HG02759 (cell line): ENCODE results near the gene G2E3.
"Not testable (repeated sequence)": the region's sequence is repeated elsewhere in the genome, so short reads cannot be mapped to it uniquely, and the experiment has no call there.

Experiments used
- ATAC-seq: cut with Tn5 transposase; IDR thresholded peaks from one replicate; pipeline ENCODE4 v1.9.1; 2021; ENCODE audit warnings: mild to moderate bottlenecking, moderate library complexity; ENCODE audit not compliant: unreplicated experiment

G2E3 gene, protein sequence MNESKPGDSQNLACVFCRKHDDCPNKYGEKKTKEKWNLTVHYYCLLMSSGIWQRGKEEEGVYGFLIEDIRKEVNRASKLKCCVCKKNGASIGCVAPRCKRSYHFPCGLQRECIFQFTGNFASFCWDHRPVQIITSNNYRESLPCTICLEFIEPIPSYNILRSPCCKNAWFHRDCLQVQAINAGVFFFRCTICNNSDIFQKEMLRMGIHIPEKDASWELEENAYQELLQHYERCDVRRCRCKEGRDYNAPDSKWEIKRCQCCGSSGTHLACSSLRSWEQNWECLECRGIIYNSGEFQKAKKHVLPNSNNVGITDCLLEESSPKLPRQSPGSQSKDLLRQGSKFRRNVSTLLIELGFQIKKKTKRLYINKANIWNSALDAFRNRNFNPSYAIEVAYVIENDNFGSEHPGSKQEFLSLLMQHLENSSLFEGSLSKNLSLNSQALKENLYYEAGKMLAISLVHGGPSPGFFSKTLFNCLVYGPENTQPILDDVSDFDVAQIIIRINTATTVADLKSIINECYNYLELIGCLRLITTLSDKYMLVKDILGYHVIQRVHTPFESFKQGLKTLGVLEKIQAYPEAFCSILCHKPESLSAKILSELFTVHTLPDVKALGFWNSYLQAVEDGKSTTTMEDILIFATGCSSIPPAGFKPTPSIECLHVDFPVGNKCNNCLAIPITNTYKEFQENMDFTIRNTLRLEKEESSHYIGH

DNA sequence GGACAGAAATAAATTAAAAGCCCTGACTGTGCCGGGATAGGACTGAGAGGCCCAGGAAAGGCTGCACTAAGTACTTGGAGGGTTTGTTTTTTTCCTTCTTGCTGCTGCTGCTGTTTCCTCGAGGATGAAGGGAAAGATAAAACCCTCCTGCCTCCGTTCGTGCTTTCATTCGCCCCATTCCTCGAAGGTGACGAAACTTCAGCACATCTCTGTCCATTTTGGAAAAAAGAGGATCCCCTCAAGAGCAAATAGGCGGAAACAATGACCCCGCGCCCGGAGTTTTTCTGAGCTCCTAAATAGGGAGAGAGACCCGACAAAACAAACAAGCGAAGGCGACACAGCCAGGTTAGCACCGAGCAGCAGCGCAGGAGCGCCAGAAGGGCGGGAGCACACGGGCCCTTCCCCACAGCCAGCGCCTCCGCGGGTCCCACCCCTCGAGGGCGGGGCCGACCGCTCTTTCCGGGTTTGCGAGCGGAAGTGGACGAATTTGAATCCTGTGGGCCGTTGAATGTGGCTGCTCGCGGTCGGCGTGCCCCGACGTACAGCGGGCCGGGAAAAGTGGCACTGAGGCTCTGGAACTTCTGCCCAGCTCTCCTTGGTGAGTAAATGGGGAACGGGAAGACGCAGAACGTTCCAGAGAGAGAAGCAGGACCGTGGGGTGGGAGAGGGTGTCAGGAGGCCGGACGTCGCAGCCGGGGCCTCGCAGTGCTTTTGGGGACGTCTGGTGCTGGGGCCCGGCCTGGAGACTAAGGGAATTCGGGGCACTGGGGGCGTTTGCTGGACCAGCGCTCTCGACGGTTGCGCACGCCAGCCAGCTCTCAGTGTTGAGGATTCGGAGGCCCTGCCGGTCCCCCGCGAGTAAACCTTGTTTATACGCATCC lies at the start of gene G2E3:
Gene G2E3 (plus strand): TSS at position 484 of the 881 bp plus-strand sequence. CDS start 21,922 bp downstream, outside the sequence.
- ATAC-seq = peak; percentile 100

DNA sequence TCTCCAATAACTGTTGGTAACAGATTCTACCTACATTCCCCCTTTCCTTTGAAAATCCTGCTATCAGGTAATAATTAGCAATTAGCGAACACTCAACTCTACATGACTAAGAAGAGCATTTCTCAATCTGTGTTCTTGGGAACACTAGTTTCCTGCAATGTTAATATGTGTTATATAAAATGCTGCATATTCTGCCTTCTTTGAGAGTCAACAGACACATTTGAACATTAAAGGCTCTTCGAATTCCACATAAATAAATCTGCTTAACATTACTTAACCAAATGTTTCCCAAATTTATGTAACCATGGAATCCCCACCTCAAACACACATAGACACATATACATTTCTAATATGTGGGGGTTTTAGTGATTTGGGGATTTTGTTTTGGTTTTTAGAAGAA lies 41.2 kb upstream of the G2E3 start:
- ATAC-seq = no peak

DNA sequence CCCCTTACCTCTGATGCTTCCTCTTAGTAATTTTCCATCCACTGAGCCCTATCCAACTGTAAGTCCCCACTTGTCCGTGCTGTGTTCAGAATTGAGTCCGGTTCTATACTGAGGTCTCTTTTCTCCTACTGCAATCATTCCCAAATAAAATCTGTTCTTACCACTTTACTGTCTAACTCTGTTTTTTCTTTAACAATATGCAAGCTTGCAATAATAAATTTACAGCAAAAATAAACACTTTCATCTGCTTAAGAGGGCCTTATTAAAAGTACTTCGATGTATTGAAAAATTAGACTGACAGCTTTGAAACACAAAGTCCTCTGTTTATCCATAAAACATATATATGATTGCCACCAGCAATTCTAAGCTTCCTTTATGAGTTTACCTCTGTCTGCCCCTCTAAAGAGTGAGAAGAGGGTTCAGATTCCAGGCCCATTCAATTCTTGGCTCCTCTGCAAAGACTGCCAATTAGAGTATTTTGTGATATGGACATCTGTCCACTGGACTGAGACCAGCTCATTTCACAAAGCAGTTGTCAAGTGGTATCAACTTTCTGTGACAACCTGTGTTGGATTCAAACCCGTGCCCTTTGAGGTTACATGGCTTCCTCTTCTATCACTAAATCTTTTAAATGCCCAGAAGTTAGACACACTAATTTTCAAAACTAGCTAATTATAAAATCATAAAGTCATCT lies 39.9 kb upstream of the G2E3 start:
- ATAC-seq = no peak

DNA sequence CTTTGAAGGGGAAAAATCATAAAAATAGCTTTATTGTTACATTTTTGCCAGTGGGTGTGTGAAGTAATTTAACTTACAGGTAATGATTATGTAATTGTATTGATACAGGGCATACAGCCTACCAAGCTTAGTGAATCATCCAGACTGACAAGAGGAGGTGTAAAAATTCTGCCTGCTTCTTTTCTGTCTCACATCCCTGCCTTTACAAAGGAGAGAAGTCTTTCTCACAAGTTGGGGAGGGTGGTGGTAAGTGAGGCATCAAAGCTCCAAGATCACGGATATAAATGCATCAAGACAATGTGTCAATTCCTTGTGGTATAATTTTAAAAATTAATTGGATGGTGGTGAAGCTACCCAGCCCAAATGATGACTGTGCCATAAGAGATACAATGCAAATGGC lies 39.0 kb upstream of the G2E3 start:
- ATAC-seq = no peak

DNA sequence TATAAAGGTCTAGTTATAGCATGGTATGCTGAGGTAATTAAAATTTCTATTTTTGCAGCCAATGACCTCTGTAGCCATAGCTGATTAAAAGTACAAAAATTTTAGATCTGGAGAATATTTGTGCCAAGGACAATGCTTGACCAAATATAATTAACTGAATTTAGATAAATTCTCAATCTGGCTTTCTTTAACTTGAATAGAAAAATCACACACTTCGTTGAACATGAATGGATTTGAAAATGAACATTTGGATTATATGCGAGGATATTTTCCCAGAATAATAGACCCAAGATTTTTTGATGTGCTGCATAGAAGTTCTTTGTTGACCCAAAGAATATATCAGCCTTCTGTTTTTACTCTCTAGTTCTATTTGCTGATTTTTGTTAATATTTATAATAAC lies 38.4 kb upstream of the G2E3 start:
- no peak for ATAC-seq

DNA sequence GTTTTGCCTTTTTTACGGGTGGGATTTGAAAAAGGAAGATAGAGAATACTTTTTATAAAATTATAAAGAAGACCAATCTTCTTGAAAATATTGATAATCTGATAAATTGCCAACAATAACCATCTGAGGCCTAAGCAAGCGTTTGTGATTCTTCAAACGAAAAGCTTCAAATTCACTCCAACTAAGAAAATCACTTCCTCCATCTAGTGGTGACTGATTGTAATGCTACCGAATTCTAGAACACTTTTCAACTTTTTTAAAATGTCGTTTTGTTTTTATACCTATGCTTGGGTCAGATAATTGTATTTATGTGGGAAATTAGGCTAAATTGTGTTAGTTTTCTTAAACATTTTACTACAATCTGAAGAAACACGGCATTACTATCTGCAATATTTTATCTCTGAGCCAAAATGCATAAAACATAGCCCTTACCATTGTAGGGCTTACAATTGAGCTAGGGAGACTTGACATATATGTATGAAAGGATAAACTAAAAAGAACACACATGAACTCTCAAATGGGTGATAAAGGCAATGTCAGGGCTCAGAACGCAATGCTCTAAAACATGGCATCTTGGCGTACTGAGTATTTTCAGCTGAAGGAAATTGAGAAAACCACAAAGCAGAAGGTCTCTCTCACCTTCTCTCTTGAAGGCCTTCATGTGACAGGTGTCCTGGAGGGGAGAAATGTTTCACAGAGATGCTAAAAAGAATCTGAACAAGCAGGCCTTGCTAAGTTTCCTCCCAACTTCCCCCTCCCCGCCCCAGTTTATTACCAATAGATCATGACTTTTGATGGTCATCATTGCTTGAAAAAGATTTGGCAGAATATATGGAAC lies 36.8 kb upstream of the G2E3 start:
- ATAC-seq = peak; percentile 59

DNA sequence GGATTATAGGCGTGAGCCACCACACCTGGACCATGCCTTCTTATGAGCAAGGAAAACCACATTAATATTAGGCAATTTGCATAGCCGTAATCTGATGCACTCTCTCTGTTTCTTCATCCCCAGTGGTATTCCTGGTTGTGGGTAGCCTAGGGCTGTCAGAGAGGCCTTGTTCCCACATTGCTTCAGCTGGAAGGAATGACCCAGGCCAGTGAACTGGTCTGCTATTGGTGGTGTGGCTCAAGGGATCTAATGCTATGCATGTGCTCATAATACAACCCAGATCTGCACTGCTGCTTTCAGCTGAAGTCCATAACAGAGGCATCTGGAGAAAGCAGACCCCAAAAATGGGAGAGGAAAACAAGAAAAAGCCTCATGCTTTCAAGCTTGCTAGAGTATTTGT lies 33.1 kb upstream of the G2E3 start:
- no peak for ATAC-seq

DNA sequence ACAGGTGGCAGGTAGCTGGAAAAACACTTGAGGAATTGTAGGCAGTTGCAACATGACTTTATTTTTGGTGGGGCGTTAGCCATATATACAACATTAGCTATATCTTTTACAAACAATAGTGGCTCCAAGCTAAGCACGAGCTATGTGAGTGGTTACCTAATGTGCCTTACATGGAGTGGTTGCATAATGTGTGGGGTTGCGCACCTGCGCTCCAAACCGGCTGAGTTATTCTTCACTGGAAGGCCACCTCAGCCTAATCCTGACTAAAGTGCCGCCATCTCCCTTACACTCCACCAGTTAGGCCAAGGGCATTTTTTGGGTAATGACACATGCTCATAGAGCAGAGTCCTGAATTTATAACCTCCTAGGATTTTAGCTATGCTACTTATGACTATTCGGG lies 31.8 kb upstream of the G2E3 start:
- ATAC-seq = no peak

DNA sequence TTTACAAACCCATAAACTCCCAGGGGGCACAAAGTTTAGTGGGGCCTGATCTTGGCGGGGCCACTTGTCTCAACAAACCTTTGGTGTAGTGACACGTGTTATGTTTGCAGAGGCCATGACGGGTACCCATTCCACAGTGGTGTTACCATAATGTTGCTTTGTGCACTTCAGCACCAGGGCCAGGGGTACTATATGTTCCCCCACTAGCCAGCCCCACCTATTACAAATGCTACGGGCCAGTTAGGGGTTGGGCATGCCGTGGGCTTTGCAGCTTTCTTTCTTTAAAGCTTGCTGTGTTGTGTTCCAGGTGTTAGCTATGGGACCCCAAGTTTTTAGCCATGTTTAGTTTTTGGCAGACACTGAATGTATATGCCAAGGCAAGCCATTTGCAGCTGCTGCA lies 30.8 kb upstream of the G2E3 start:
- no peak for ATAC-seq

DNA sequence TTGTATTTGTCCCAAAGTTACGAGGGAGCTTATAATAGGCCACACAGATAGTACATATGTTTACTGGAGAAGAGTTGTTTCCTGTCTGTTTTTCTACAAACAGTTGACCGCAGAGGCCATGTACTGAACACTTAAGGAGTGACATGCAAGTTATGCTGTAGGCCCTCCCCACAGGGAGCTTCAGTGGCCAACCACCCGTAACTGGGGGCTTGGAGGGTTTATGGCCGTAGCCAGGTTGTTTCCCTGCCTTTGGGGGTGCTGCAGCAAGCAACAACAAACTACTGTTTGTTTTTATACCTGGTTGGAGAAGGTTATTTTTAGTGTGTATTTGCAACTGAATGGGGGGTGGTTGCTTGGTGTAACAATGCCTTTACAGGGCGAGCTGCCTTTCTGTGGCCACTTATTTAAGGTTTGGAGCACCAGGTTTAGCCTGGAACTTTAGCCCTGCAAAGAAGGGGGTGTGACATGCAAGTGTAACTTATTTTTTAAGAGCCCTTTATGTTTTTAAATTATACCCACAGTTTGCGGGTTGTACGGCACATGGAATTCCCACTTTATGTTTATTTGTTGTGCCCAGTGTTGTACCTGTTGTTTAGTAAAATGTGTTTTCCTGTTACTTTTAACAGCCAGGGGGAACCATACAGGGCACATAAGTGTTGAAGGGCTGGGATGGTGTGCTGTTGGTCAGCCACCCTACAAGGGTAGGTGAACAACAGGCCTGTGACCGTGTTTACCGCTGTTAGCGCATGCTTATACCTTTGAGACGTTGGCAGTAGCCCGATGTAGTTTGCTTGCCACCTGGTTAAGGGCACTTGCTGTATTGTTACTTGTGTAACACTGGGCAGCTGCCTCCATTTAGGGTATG lies 29.9 kb upstream of the G2E3 start:
- no peak for ATAC-seq

DNA sequence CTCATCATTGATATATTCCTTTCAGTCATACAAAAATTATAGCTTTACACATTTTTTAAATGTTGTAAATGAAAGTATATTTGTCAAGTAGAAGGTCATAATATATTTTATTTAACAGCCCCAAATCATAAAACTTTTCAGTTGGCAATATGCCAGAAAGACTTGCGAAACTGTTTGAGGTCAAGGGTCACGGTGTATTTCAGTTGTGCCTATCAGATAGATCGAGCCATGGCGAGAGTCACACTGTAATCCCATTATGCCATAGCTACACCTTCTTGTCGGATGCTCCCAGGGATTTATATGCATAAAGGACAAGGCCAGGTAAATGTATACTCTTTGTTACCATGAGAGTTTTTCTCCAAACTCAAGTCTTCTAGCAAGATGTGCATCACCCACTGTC lies 26.7 kb upstream of the G2E3 start:
- ATAC-seq = no peak

DNA sequence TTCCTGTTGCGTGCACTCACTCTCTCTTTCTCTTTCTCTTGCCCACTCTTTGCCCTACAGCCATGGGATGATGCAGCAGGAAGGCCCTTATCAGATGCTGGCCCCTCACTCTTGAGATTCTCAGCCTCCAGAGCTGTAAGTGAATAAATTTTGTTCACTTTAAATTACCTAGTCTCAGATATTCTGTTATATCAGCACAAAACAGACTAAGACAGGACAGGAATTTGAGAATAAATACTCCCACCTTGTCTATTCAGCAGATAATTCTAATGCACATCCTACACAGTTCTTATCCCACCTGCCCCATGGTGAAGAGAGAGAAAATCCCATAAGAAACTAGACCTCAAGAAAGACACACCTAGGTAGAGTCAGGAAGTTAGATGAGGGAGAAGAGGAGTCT lies 25.8 kb upstream of the G2E3 start:
- ATAC-seq = no peak

DNA sequence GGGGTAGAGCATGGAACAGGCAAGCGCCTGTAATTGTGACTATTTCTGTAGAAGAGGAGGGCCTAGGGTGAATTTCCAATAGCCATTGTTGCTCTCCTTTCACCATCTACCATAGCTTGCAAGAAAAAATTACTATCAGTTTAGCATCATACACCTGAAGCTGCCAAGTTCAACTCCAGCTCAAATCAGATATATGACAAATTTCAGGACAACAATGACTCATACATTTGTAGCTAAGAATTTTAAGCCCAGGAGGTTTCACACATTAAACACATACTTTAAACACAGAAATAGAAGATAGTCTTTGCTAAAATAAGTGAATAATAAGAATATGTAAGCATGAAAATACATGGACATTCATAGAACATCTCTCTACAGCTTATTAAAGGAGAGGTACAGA lies 17.6 kb upstream of the G2E3 start:
- no peak for ATAC-seq

DNA sequence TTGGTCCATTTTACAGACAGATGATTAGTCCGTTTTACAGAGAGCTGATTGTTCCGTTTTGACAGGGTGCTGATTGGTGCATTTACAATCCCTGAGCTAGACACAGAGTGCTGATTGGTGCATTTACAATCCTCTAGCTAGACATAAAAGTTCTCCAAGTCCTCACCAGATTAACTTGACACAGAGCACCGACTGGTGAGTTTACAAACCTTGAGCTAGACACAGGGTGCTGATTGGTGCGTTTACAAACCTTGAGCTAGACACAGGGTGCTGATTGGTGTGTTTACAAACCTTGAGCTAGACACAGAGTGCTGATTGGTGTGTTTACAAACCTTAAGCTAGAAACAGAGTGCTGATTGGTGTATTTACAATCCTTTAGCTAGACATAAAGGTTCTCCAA lies 12.2 kb upstream of the G2E3 start:
- ATAC-seq = not testable (repeated sequence)

DNA sequence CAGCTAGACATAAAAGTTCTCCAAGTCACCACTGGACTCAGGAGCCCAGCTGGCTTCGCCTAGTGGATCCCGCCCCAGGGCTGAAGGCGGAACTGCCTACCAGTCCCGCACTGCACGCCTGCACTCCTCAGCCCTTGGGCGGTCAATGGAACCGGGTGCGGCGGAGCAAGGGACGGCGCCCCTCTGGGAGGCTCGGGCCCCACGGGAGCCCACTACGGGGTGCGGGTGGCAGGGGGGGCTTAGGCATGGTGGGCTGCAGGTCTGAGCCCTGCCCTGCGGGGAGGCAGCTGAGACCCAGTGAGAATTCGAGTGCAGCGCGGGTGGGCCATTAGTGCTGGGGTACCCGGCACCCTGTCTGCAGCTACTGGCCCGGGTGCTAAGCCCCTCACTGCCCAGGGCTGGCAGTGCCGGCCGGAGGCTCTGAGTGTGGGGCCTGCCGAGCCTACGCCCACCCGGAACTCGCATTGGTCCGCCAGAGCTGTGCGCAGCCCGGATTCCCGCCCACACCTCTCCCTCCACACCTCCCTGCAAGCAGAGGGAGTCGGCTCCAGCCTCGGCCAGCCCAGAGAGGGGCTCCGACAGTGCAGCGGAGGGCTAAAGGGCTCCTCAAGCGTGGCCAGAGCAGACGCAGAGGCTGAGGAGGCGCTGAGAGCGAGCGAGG lies 11.4 kb upstream of the G2E3 start:
- ATAC-seq = no peak

DNA sequence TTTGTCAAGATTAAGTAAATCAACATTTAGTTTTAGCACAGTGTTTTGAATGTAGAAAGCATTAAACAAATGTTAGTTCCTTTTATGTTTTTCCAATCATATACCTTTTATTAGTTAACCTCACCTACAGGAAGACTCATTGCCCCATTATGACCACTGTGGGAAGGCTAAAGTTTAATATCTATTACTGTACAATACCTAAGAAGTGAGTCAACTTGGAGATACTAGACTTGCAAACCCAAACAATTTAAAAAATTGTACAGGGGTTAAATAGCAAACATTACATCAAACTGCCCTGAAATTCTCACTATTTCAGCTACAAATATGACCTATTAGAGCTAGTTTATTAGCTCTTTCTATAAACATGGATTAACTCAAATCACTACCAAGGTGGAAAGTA lies 8.6 kb upstream of the G2E3 start:
- ATAC-seq = no peak

DNA sequence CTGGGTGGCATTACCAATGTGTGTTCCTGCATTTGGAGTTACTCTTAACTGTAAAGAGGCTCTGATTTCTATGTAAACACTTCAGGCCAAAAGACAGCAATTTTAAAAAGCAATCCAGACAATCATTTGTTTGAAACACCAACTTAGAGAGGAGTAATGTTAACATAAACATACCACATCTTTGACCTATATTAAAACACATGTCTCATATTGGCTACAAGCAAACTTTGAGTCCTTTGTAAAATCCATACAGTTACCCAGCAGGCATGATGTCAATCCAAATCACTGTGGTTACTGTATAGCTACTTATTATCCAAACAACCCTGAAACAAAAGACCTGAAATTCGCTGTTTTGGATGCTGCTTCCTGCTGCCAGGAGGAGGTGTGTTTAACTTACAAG lies 7.5 kb upstream of the G2E3 start:
- no peak for ATAC-seq

DNA sequence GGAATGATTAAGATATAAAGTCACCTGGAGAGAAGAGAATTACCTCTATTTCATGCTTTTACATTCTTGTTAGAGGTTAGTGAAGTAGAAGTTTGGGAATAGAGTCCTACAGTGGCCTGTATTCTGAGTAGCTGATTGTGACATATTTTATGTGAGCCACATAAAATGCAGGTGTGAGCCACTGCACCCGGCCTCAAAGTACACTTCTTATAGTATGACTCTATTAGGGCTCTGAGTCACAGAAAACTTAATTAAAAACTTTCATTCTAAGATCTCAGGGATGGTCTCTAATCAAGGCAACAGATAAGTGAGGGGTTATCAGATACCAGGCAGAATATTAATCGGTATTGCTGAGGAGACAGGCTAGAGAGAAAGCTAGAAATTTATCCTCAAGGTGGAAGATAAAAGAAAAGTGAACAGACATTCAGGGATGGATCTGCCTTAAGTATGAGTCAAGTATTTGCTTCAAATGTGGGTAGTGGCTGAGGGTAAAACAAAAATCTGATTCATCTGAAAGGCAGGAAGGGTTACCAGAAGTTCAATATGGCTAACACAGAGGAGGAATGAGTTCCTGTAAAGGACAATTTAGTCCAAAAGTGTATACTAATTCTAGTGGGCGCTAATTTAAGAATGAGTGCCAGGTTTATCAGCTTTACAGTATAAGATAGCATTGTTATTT lies 5.5 kb upstream of the G2E3 start:
- no peak for ATAC-seq
